IMR-90 (cell line): Measurements from ENCODE around the gene TRIM75. TPM values are rescaled to one million over a fixed set of nuclear protein-coding genes. Genes with fewer than 3 reads are reported as not detected.
"Not testable (repeated sequence)": the region's sequence is repeated elsewhere in the genome, so short reads cannot be mapped to it uniquely, and the experiment has no call there.

ENCODE experiments used
- ATAC-seq: fragments of 200-7000 bp; cut with Tn5 transposase; 2 replicates; pipeline ENCODE4 v1.9.1; 2020; ENCODE audit warnings: low read depth, mild to moderate bottlenecking, moderate library complexity
- BruUV-seq: library from RNA; stranded (reverse); fragments of 400-500 nt; replicated peaks from 2 replicates; lab custom pipeline; 2021; lab: Mats Ljungman, UMichigan
- CTCF ChIA-PET: fragments of 300-600 bp; formaldehyde crosslinking; extraction: SDS; loops from one replicate; lab custom pipeline; 2021; ENCODE audit warnings: antibody characterized with exemption; lab: Yijun Ruan, JAX
- POLR2A ChIA-PET: fragments of 300-600 bp; sonication (Branson Sonifier 250); formaldehyde crosslinking; loops from one replicate; lab custom pipeline; 2022; ENCODE audit warnings: antibody characterized with exemption; ENCODE audit not compliant: unreplicated experiment; lab: Charles Lee
- DNase-seq: peaks from one replicate; pipeline ENCODE4 v3.0.0; 2013
- H2AFZ ChIP-seq: replicated peaks from 2 replicates; pipeline ENCODE3; 2013; ENCODE audit warnings: low read length, mild to moderate bottlenecking; ENCODE audit not compliant: poor library complexity
- H2AK5ac ChIP-seq: 2 replicates; pipeline ENCODE4 v1.6.1; 2013; ENCODE audit warnings: low read depth, low read length, inconsistent platforms
- H2AK9ac ChIP-seq: replicated peaks from 2 replicates; pipeline ENCODE3; 2013; ENCODE audit warnings: mild to moderate bottlenecking, low read depth, low read length, moderate library complexity; ENCODE audit not compliant: poor library complexity
- H2BK120ac ChIP-seq: 2 replicates; pipeline ENCODE4 v1.6.1; 2013; ENCODE audit warnings: low read depth, low read length, inconsistent platforms
- H2BK15ac ChIP-seq: 3 replicates; pipeline ENCODE4 v1.6.1; 2013; ENCODE audit warnings: low read depth, low read length, inconsistent platforms
- H2BK20ac ChIP-seq: 2 replicates; pipeline ENCODE4 v1.6.1; 2013; ENCODE audit warnings: low read depth, mild to moderate bottlenecking, inconsistent platforms, low read length, moderate library complexity
- H2BK5ac ChIP-seq: 2 replicates; pipeline ENCODE4 v1.6.1; 2013; ENCODE audit warnings: mild to moderate bottlenecking, low read depth, low read length, inconsistent platforms; ENCODE audit not compliant: poor library complexity, severe bottlenecking
- H3K14ac ChIP-seq: replicated peaks from 2 replicates; pipeline ENCODE4 v1.6.1; 2013; ENCODE audit warnings: low read depth, low read length, inconsistent platforms
- H3K18ac ChIP-seq: 2 replicates; pipeline ENCODE4 v1.6.1; 2013; ENCODE audit warnings: low read depth, low read length, control low read depth
- H3K23ac ChIP-seq: 2 replicates; pipeline ENCODE4 v1.6.1; 2013; ENCODE audit warnings: low read depth, low read length, inconsistent platforms
- H3K27ac ChIP-seq: 2 replicates; pipeline ENCODE4 v1.5.1; 2013; ENCODE audit warnings: mild to moderate bottlenecking, control low read depth, low read length; ENCODE audit not compliant: insufficient read depth
- H3K27me3 ChIP-seq: 2 replicates; pipeline ENCODE4 v1.6.1; 2013; ENCODE audit warnings: low read length; ENCODE audit not compliant: control insufficient read depth, insufficient read depth
- H3K36me3 ChIP-seq: 2 replicates; pipeline ENCODE4 v1.6.1; 2013; ENCODE audit warnings: low read length, mixed read lengths; ENCODE audit not compliant: control insufficient read depth, insufficient read depth
- H3K4ac ChIP-seq: 2 replicates; pipeline ENCODE4 v1.6.1; 2013; ENCODE audit warnings: low read depth, low read length, inconsistent platforms
- H3K4me1 ChIP-seq: 2 replicates; pipeline ENCODE4 v1.6.1; 2013; ENCODE audit warnings: low read length, mixed read lengths; ENCODE audit not compliant: control insufficient read depth, insufficient read depth
- H3K4me2 ChIP-seq: 2 replicates; pipeline ENCODE4 v1.6.1; 2013; ENCODE audit warnings: low read depth, mild to moderate bottlenecking, control low read depth, low read length, moderate library complexity
- H3K4me3 ChIP-seq: 2 replicates; pipeline ENCODE4 v1.5.1; 2013; ENCODE audit warnings: low read depth, mild to moderate bottlenecking, control low read depth, low read length, moderate library complexity; ENCODE audit not compliant: insufficient read depth
- H3K56ac ChIP-seq: 2 replicates; pipeline ENCODE4 v1.6.1; 2013; ENCODE audit warnings: low read length, inconsistent platforms; ENCODE audit not compliant: insufficient read depth; ENCODE audit errors: extremely low read depth
- H3K79me1 ChIP-seq, 2 experiments: 2 replicates each; pipeline ENCODE4 v1.6.1; 2013; ENCODE audit warnings: low read length in 2 of 2, inconsistent platforms in 1 of 2, low read depth in 1 of 2
- H3K9ac ChIP-seq: 2 replicates; pipeline ENCODE4 v1.6.1; 2013; ENCODE audit warnings: low read depth, low read length, control low read depth
- H3K9me1 ChIP-seq: 2 replicates; pipeline ENCODE4 v1.6.1; 2013; ENCODE audit warnings: low read length, inconsistent platforms; ENCODE audit not compliant: insufficient read depth
- H3K9me3 ChIP-seq: 2 replicates; pipeline ENCODE4 v1.6.1; 2013; ENCODE audit warnings: low read length; ENCODE audit not compliant: control insufficient read depth, insufficient read depth
- H4K20me1 ChIP-seq: 2 replicates; pipeline ENCODE4 v1.6.1; 2013; ENCODE audit warnings: low read length, inconsistent platforms; ENCODE audit not compliant: insufficient read depth
- H4K5ac ChIP-seq: 2 replicates; pipeline ENCODE4 v1.6.1; 2013; ENCODE audit warnings: mild to moderate bottlenecking, low read depth, low read length, control low read depth
- H4K8ac ChIP-seq, 2 experiments: 2 replicates each; pipeline ENCODE4 v1.6.1; 2013; ENCODE audit warnings: low read depth in 2 of 2, low read length in 2 of 2, control low read depth in 1 of 2, inconsistent platforms in 1 of 2
- H4K91ac ChIP-seq: 2 replicates; pipeline ENCODE4 v1.6.1; 2013; ENCODE audit warnings: low read depth, low read length, inconsistent platforms; ENCODE audit not compliant: insufficient read depth
- WGBS, 2 experiments: methylation state at CpG; one replicate each; pipeline versions ENCODE4 v1.1.5 to v1.1.7; 2013; ENCODE audit warnings: missing lambda C conversion rate in 2 of 2; ENCODE audit not compliant: insufficient read length in 1 of 2; ENCODE audit errors: extremely low coverage in 2 of 2; 5-methylcytosine and 5-hydroxymethylcytosine counted together
- dilution Hi-C: fragments of 300-500 bp; cut with HindIII; formaldehyde crosslinking; loops from one replicate; pipeline ENCODE4 v1.14.3; 2018; ENCODE audit warnings: low sequenced_read_pairs; ENCODE audit not compliant: unreplicated experiment
- in situ Hi-C: fragments of 300-500 bp; cut with MboI; formaldehyde crosslinking; loops from 3 replicates; pipeline ENCODE4 v1.14.3; 2019; ENCODE audit warnings: low sequenced_read_pairs, inconsistent platforms, mixed read lengths
- intact Hi-C: fragments of 100-400 bp; cut with micrococcal nuclease; formaldehyde crosslinking; loops from 2 replicates; pipeline ENCODE4 v1.10.0; 2022
- polyA plus RNA-seq, 3 experiments: library from polyadenylated mRNA; depleted of rRNA; stranded (reverse); fragments of >200 nt; gene quantifications; 2 replicates each; pipeline ENCODE4 v1.2.3, GENCODE V29; 2012; ENCODE audit warnings: low replicate concordance in 1 of 3
- total RNA-seq: library from RNA; depleted of rRNA; stranded (reverse); fragments of >200 nt; gene quantifications from 2 replicates; pipeline ENCODE4 v1.2.3, GENCODE V29; 2012

The TRIM75 gene
- total and polyA plus RNA-seq, 2 of the 4 experiments (the other 2 are of a cell fraction): not detected

DNA sequence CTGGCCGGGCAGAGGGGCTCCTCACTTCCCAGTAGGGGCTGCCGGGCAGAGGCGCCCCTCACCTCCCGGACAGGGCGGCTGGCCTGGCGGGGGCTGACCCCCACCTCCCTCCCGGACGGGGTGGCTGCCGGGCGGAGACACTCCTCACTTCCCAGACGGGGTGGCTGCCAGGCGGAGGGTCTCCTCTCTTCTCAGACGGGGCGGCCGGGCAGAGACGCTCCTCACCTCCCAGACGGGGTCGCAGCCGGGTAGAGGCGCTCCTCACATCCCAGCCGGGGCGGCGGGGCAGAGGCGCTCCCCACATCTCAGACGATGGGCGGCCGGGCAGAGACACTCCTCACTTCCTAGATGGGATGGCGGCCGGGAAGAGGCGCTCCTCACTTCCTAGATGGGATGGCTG, 33.7 kb upstream of the TRIM75 start:
- H2AK5ac ChIP-seq, H3K27ac ChIP-seq, H3K9me1 ChIP-seq, H3K4me1 ChIP-seq, H3K79me1 ChIP-seq, ATAC-seq, intact Hi-C loops, CTCF ChIA-PET, H2BK15ac ChIP-seq, H4K5ac ChIP-seq, H3K56ac ChIP-seq, H4K8ac ChIP-seq, H3K4me3 ChIP-seq, dilution Hi-C loops, H3K18ac ChIP-seq, in situ Hi-C loops, H2AK9ac ChIP-seq, POLR2A ChIA-PET, H2BK120ac ChIP-seq, H3K27me3 ChIP-seq, H3K9me3 ChIP-seq, H2BK5ac ChIP-seq, H4K20me1 ChIP-seq, H3K4me2 ChIP-seq, H3K4ac ChIP-seq, H3K9ac ChIP-seq, H4K91ac ChIP-seq, H3K23ac ChIP-seq, H3K36me3 ChIP-seq, H2AFZ ChIP-seq, BruUV-seq, H3K14ac ChIP-seq, H2BK20ac ChIP-seq, DNase-seq: not testable (repeated sequence)
- no CpG with 5 or more reads among the region's 30 CpGs for WGBS, 2 experiments

DNA sequence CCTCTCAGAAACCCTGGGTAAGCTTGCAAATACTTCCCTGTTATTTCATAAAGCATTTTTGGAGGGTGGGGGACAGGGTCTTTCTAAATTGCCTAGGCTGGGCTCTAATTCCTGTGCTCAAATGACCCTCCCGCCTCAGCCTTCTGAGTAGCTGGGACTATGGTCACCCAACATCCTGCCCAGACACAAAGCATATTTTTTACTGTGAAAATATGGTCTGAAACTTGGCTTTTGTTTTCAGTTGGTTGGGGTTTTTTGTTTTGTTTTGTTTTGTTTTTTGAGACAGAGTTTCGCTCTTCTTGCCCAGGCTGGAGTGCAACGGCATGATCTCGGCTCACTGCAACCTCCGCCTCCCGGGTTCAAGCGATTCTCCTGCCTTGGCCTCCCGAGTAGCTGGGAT, 27.9 kb upstream of the TRIM75 start:
- H3K18ac ChIP-seq, H3K14ac ChIP-seq, H4K8ac ChIP-seq, H3K4me1 ChIP-seq, H3K4me2 ChIP-seq, H3K27ac ChIP-seq, H3K27me3 ChIP-seq, BruUV-seq, CTCF ChIA-PET, H3K23ac ChIP-seq, H2BK20ac ChIP-seq, H2AK5ac ChIP-seq, in situ Hi-C loops, H3K9me3 ChIP-seq, H2BK15ac ChIP-seq, H4K20me1 ChIP-seq, H3K36me3 ChIP-seq, H3K9me1 ChIP-seq, H2AFZ ChIP-seq, H3K56ac ChIP-seq, H4K5ac ChIP-seq, H3K79me1 ChIP-seq, DNase-seq, H3K4me3 ChIP-seq, intact Hi-C loops, H2AK9ac ChIP-seq, H3K9ac ChIP-seq, dilution Hi-C loops, H2BK120ac ChIP-seq, POLR2A ChIA-PET, H3K4ac ChIP-seq, H2BK5ac ChIP-seq, ATAC-seq, H4K91ac ChIP-seq: not testable (repeated sequence)
- no CpG with 5 or more reads among the region's 8 CpGs for whole genome bisulfite sequencing, 2 experiments
